Vagina (tissue), 2 donors: ENCODE measurements around the gene TLR1.

Experiments used
- CTCF ChIP-seq, 3 experiments: fragments of 450-650 bp in 2 of 3; fragments of 200-600 bp in 1 of 3; sonication (generic) in 1 of 3; IDR thresholded peaks; one replicate each; pipeline ENCODE4 v1.5.1; 2017 to 2019; ENCODE audit warnings: antibody characterized with exemption in 3 of 3, mild to moderate bottlenecking in 2 of 3, moderate library complexity in 2 of 3
- POLR2A ChIP-seq, 2 donors: fragments of 450-650 bp; IDR thresholded peaks; one replicate each; pipeline ENCODE4 v1.6.1; 2017; ENCODE audit warnings: antibody characterized with exemption in 2 of 2, mild to moderate bottlenecking in 2 of 2, moderate library complexity in 2 of 2
- POLR2AphosphoS5 ChIP-seq, 2 donors: sonication (generic); formaldehyde crosslinking; IDR thresholded peaks; one replicate each; pipeline ENCODE4 v1.9.0; 2017; ENCODE audit warnings: antibody characterized with exemption in 2 of 2, mild to moderate bottlenecking in 2 of 2, low read depth in 1 of 2; ENCODE audit not compliant: insufficient read depth in 1 of 2

- TF ChIP-seq POLR2A (IDR thresholded peaks at IDR 0.05): no peak
- no peak for TF ChIP-seq CTCF (IDR thresholded peaks at IDR 0.05)
- TF ChIP-seq POLR2AphosphoS5 (IDR thresholded peaks at IDR 0.05; ENCODE audit: insufficient read depth in 1 of 2, low read depth in 1 of 2): no peak
Observed at GRCh38 chr4:38842994-38843393, 38.4 kb upstream of the TLR1 start.
